HCT116 (cell line): ENCODE data around the gene EIF4E3.

Experiments
- CTCF ChIP-seq, 3 experiments: fragments of 200-600 bp in 1 of 3; sonication (generic) in 1 of 3; IDR thresholded peaks in 2 of 3; conservative IDR thresholded peaks in 1 of 3; 2 replicates each; pipeline ENCODE4 v1.5.1; 2012 to 2017; ENCODE audit warnings: low read depth in 2 of 3, low read length in 2 of 3, antibody characterized with exemption in 1 of 3, borderline replicate concordance in 1 of 3, control low read depth in 1 of 3, mild to moderate bottlenecking in 1 of 3, mixed read lengths in 1 of 3, mixed run types in 1 of 3, moderate library complexity in 1 of 3; ENCODE audit not compliant: insufficient read depth in 1 of 3
- JUND ChIP-seq: IDR thresholded peaks from 2 replicates; pipeline ENCODE4 v1.6.1; 2012
- MAX ChIP-seq: IDR thresholded peaks from 2 replicates; pipeline ENCODE4 v1.6.1; 2012
- POLR2A ChIP-seq: IDR thresholded peaks from 2 replicates; pipeline ENCODE4 v1.7.0; 2011; ENCODE audit warnings: borderline replicate concordance; ENCODE audit not compliant: insufficient read depth, insufficient read length; ENCODE audit errors: extremely low read depth
- ZFX ChIP-seq: fragments of 450-650 bp; IDR thresholded peaks from 2 replicates; pipeline ENCODE4 v1.6.1; 2017

- no peak for TF ChIP-seq JUND
- TF ChIP-seq CTCF (IDR thresholded peaks at IDR 0.05 in 2 of 3, conservative IDR thresholded peaks at IDR 0.05 in 1 of 3; ENCODE audit: borderline replicate concordance in 1 of 3, insufficient read depth in 1 of 3, low read depth in 2 of 3, low read length in 2 of 3) = no peak
- no peak for TF ChIP-seq MAX
- no peak for TF ChIP-seq ZFX
- TF ChIP-seq POLR2A = no peak
These were observed 74.8 kb downstream of the EIF4E3 start for GRCh38 chr3:71650372-71650771.
